IMR-90 (cell line): ENCODE results near the gene DHDH. TPM values are rescaled to one million over a fixed set of nuclear protein-coding genes. Genes with fewer than 3 reads are reported as not detected.

Source experiments
- ATAC-seq: fragments of 200-7000 bp; cut with Tn5 transposase; 2 replicates; pipeline ENCODE4 v1.9.1; 2020; ENCODE audit warnings: low read depth, mild to moderate bottlenecking, moderate library complexity
- BruUV-seq: library from RNA; stranded (reverse); fragments of 400-500 nt; replicated peaks from 2 replicates; lab custom pipeline; 2021; lab: Mats Ljungman, UMichigan
- CTCF ChIA-PET: fragments of 300-600 bp; formaldehyde crosslinking; extraction: SDS; loops from one replicate; lab custom pipeline; 2021; ENCODE audit warnings: antibody characterized with exemption; lab: Yijun Ruan, JAX
- POLR2A ChIA-PET: fragments of 300-600 bp; sonication (Branson Sonifier 250); formaldehyde crosslinking; loops from one replicate; lab custom pipeline; 2022; ENCODE audit warnings: antibody characterized with exemption; ENCODE audit not compliant: unreplicated experiment; lab: Charles Lee
- DNase-seq: peaks from one replicate; pipeline ENCODE4 v3.0.0; 2013
- H2AFZ ChIP-seq: replicated peaks from 2 replicates; pipeline ENCODE3; 2013; ENCODE audit warnings: low read length, mild to moderate bottlenecking; ENCODE audit not compliant: poor library complexity
- H2AK5ac ChIP-seq: 2 replicates; pipeline ENCODE4 v1.6.1; 2013; ENCODE audit warnings: low read depth, low read length, inconsistent platforms
- H2AK9ac ChIP-seq: replicated peaks from 2 replicates; pipeline ENCODE3; 2013; ENCODE audit warnings: mild to moderate bottlenecking, low read depth, low read length, moderate library complexity; ENCODE audit not compliant: poor library complexity
- H2BK120ac ChIP-seq: 2 replicates; pipeline ENCODE4 v1.6.1; 2013; ENCODE audit warnings: low read depth, low read length, inconsistent platforms
- H2BK15ac ChIP-seq: 3 replicates; pipeline ENCODE4 v1.6.1; 2013; ENCODE audit warnings: low read depth, low read length, inconsistent platforms
- H2BK20ac ChIP-seq: 2 replicates; pipeline ENCODE4 v1.6.1; 2013; ENCODE audit warnings: low read depth, mild to moderate bottlenecking, inconsistent platforms, low read length, moderate library complexity
- H2BK5ac ChIP-seq: 2 replicates; pipeline ENCODE4 v1.6.1; 2013; ENCODE audit warnings: mild to moderate bottlenecking, low read depth, low read length, inconsistent platforms; ENCODE audit not compliant: poor library complexity, severe bottlenecking
- H3K14ac ChIP-seq: replicated peaks from 2 replicates; pipeline ENCODE4 v1.6.1; 2013; ENCODE audit warnings: low read depth, low read length, inconsistent platforms
- H3K18ac ChIP-seq: 2 replicates; pipeline ENCODE4 v1.6.1; 2013; ENCODE audit warnings: low read depth, low read length, control low read depth
- H3K23ac ChIP-seq: 2 replicates; pipeline ENCODE4 v1.6.1; 2013; ENCODE audit warnings: low read depth, low read length, inconsistent platforms
- H3K27ac ChIP-seq: 2 replicates; pipeline ENCODE4 v1.5.1; 2013; ENCODE audit warnings: mild to moderate bottlenecking, control low read depth, low read length; ENCODE audit not compliant: insufficient read depth
- H3K27me3 ChIP-seq: 2 replicates; pipeline ENCODE4 v1.6.1; 2013; ENCODE audit warnings: low read length; ENCODE audit not compliant: control insufficient read depth, insufficient read depth
- H3K36me3 ChIP-seq: 2 replicates; pipeline ENCODE4 v1.6.1; 2013; ENCODE audit warnings: low read length, mixed read lengths; ENCODE audit not compliant: control insufficient read depth, insufficient read depth
- H3K4ac ChIP-seq: 2 replicates; pipeline ENCODE4 v1.6.1; 2013; ENCODE audit warnings: low read depth, low read length, inconsistent platforms
- H3K4me1 ChIP-seq: 2 replicates; pipeline ENCODE4 v1.6.1; 2013; ENCODE audit warnings: low read length, mixed read lengths; ENCODE audit not compliant: control insufficient read depth, insufficient read depth
- H3K4me2 ChIP-seq: 2 replicates; pipeline ENCODE4 v1.6.1; 2013; ENCODE audit warnings: low read depth, mild to moderate bottlenecking, control low read depth, low read length, moderate library complexity
- H3K4me3 ChIP-seq: 2 replicates; pipeline ENCODE4 v1.5.1; 2013; ENCODE audit warnings: low read depth, mild to moderate bottlenecking, control low read depth, low read length, moderate library complexity; ENCODE audit not compliant: insufficient read depth
- H3K56ac ChIP-seq: 2 replicates; pipeline ENCODE4 v1.6.1; 2013; ENCODE audit warnings: low read length, inconsistent platforms; ENCODE audit not compliant: insufficient read depth; ENCODE audit errors: extremely low read depth
- H3K79me1 ChIP-seq, 2 experiments: 2 replicates each; pipeline ENCODE4 v1.6.1; 2013; ENCODE audit warnings: low read length in 2 of 2, inconsistent platforms in 1 of 2, low read depth in 1 of 2
- H3K9ac ChIP-seq: 2 replicates; pipeline ENCODE4 v1.6.1; 2013; ENCODE audit warnings: low read depth, low read length, control low read depth
- H3K9me1 ChIP-seq: 2 replicates; pipeline ENCODE4 v1.6.1; 2013; ENCODE audit warnings: low read length, inconsistent platforms; ENCODE audit not compliant: insufficient read depth
- H3K9me3 ChIP-seq: 2 replicates; pipeline ENCODE4 v1.6.1; 2013; ENCODE audit warnings: low read length; ENCODE audit not compliant: control insufficient read depth, insufficient read depth
- H4K20me1 ChIP-seq: 2 replicates; pipeline ENCODE4 v1.6.1; 2013; ENCODE audit warnings: low read length, inconsistent platforms; ENCODE audit not compliant: insufficient read depth
- H4K5ac ChIP-seq: 2 replicates; pipeline ENCODE4 v1.6.1; 2013; ENCODE audit warnings: mild to moderate bottlenecking, low read depth, low read length, control low read depth
- H4K8ac ChIP-seq, 2 experiments: 2 replicates each; pipeline ENCODE4 v1.6.1; 2013; ENCODE audit warnings: low read depth in 2 of 2, low read length in 2 of 2, control low read depth in 1 of 2, inconsistent platforms in 1 of 2
- H4K91ac ChIP-seq: 2 replicates; pipeline ENCODE4 v1.6.1; 2013; ENCODE audit warnings: low read depth, low read length, inconsistent platforms; ENCODE audit not compliant: insufficient read depth
- BHLHE40 ChIP-seq: fragments of 150-350 bp; IDR thresholded peaks from 2 replicates; pipeline ENCODE4 v1.6.1; 2016; ENCODE audit warnings: mild to moderate bottlenecking, low read depth, low read length
- CEBPB ChIP-seq: IDR thresholded peaks from 2 replicates; pipeline ENCODE4 v1.6.1; 2012; ENCODE audit warnings: low read depth, low read length, improper control_type of control experiment
- CHD1 ChIP-seq: IDR thresholded peaks from 2 replicates; pipeline ENCODE4 v1.6.1; 2012; ENCODE audit warnings: low read depth, low read length, improper control_type of control experiment
- CTCF ChIP-seq: conservative IDR thresholded peaks from 2 replicates; pipeline ENCODE4 v1.5.1; 2012; ENCODE audit warnings: mild to moderate bottlenecking, low read depth, low read length, improper control_type of control experiment
- ELK1 ChIP-seq: fragments of 150-350 bp; IDR thresholded peaks from 2 replicates; pipeline ENCODE4 v1.6.1; 2016; ENCODE audit warnings: low read depth, mild to moderate bottlenecking, low read length, moderate library complexity, borderline replicate concordance
- FOS ChIP-seq: fragments of 150-350 bp; IDR thresholded peaks from 2 replicates; pipeline ENCODE4 v1.6.1; 2016; ENCODE audit warnings: low read depth, low read length
- MAFK ChIP-seq: IDR thresholded peaks from 2 replicates; pipeline ENCODE4 v1.6.1; 2012; ENCODE audit warnings: low read depth, low read length, improper control_type of control experiment
- MAZ ChIP-seq: IDR thresholded peaks from 2 replicates; pipeline ENCODE4 v1.6.1; 2012; ENCODE audit warnings: low read depth, mild to moderate bottlenecking, low read length, improper control_type of control experiment, moderate library complexity, borderline replicate concordance
- MXI1 ChIP-seq: IDR thresholded peaks from 2 replicates; pipeline ENCODE4 v1.6.1; 2012; ENCODE audit warnings: low read depth, mild to moderate bottlenecking, low read length, moderate library complexity, borderline replicate concordance
- NFE2L2 ChIP-seq: fragments of 150-350 bp; IDR thresholded peaks from 2 replicates; pipeline ENCODE4 v1.6.1; 2016; ENCODE audit warnings: low read depth, mild to moderate bottlenecking, low read length
- POLR2A ChIP-seq: IDR thresholded peaks from 2 replicates; pipeline ENCODE4 v1.6.1; 2012; ENCODE audit warnings: mild to moderate bottlenecking, low read depth, low read length
- RAD21 ChIP-seq: IDR thresholded peaks from 2 replicates; pipeline ENCODE4 v1.6.1; 2012; ENCODE audit warnings: low read length, improper control_type of control experiment
- RCOR1 ChIP-seq: IDR thresholded peaks from 2 replicates; pipeline ENCODE4 v1.6.1; 2012; ENCODE audit warnings: mild to moderate bottlenecking, low read length, improper control_type of control experiment; ENCODE audit not compliant: insufficient replicate concordance
- USF2 ChIP-seq: fragments of 150-350 bp; IDR thresholded peaks from 2 replicates; pipeline ENCODE4 v1.6.1; 2017; ENCODE audit warnings: mild to moderate bottlenecking, antibody characterized with exemption, low read length, low read depth
- WGBS, 2 experiments: methylation state at CpG; one replicate each; pipeline versions ENCODE4 v1.1.5 to v1.1.7; 2013; ENCODE audit warnings: missing lambda C conversion rate in 2 of 2; ENCODE audit not compliant: insufficient read length in 1 of 2; ENCODE audit errors: extremely low coverage in 2 of 2; 5-methylcytosine and 5-hydroxymethylcytosine counted together
- dilution Hi-C: fragments of 300-500 bp; cut with HindIII; formaldehyde crosslinking; loops from one replicate; pipeline ENCODE4 v1.14.3; 2018; ENCODE audit warnings: low sequenced_read_pairs; ENCODE audit not compliant: unreplicated experiment
- in situ Hi-C: fragments of 300-500 bp; cut with MboI; formaldehyde crosslinking; loops from 3 replicates; pipeline ENCODE4 v1.14.3; 2019; ENCODE audit warnings: low sequenced_read_pairs, inconsistent platforms, mixed read lengths
- intact Hi-C: fragments of 100-400 bp; cut with micrococcal nuclease; formaldehyde crosslinking; loops from 2 replicates; pipeline ENCODE4 v1.10.0; 2022
- polyA plus RNA-seq, 3 experiments: library from polyadenylated mRNA; depleted of rRNA; stranded (reverse); fragments of >200 nt; gene quantifications; 2 replicates each; pipeline ENCODE4 v1.2.3, GENCODE V29; 2012; ENCODE audit warnings: low replicate concordance in 1 of 3
- total RNA-seq: library from RNA; depleted of rRNA; stranded (reverse); fragments of >200 nt; gene quantifications from 2 replicates; pipeline ENCODE4 v1.2.3, GENCODE V29; 2012

The DHDH gene
- total and polyA plus RNA-seq, 2 of the 4 experiments (the other 2 are of a cell fraction): 0.36 to 0.53 TPM

GRCh38 chr19:48954595-48955307 is 21.3 kb downstream of the DHDH start, which contains the start of gene BAX:
BAX (plus strand) TSS chr19:48954875; CDS start chr19:48954929, 54 bp downstream.
- Histone ChIP-seq H4K8ac (peak within 1 kb of the TSS; percentile 98 to 99), H3K9ac (peak within 1 kb of the TSS; percentile 99), H3K36me3 (peaks cover 11% of the 10 kb centered on the region), H4K91ac (peak within 1 kb of the TSS; percentile 98), H3K4me3 (peak within 1 kb of the TSS; percentile 93), H2AK5ac (peak within 1 kb of the TSS; percentile 98), H2BK20ac (peak within 1 kb of the TSS; percentile 85; the same call in 1 of the 2 replicates), H3K4ac (peak within 1 kb of the TSS; percentile 100), H3K27ac (peak within 1 kb of the TSS; percentile 97), H3K14ac (peak within 1 kb of the TSS; percentile 100), H4K5ac (peak within 1 kb of the TSS; percentile 90), H2BK15ac (peak within 1 kb of the TSS; percentile 54; the same call in 2 of the 3 replicates), H2AFZ (peak within 1 kb of the TSS; percentile 90), H4K20me1 (0 out of 2 replicates have a peak, but pooled peaks cover 2% of the 10 kb centered on the region), H2BK5ac (peak within 1 kb of the TSS; percentile 97), H2BK120ac (peak within 1 kb of the TSS; percentile 99), H3K27me3 (no peaks in the 10 kb centered on the region), H3K4me1 (peaks cover 8% of the 10 kb centered on the region), H3K4me2 (peak within 1 kb of the TSS; percentile 98), H3K23ac (peak within 1 kb of the TSS; percentile 99), H3K9me1 (peaks cover 15% of the 10 kb centered on the region), H3K79me1 (peaks cover 19 to 42% of the 10 kb centered on the region in 2 experiments), H3K9me3 (no peaks in the 10 kb centered on the region), H3K56ac (peak within 1 kb of the TSS; percentile 99), H2AK9ac (peak within 1 kb of the TSS; percentile 100), H3K18ac (peak within 1 kb of the TSS; percentile 86)
- ChIA-PET POLR2A (interaction anchor here (0.7 to 1.3 kb wide), 2 partner anchors 9 to 11 kb away, joined by 4 to 6 read pairs; no protein-coding TSS in a partner anchor), CTCF (no interaction called here)
- BruUV-seq: no TSS peak
- intact Hi-C loops: loop anchor here (2.0 kb wide), 1 partner anchor 54 kb away; the partner anchor contains the start of gene NUCB1
- in situ Hi-C loops: no loop called here
- 2% methylated on average over 36 of the region's 71 CpGs; no CpG with 5 or more reads in 1 of the 2 experiments for WGBS, 2 experiments
- ATAC-seq (peak; percentile 93), DNase-seq (peak; percentile 93)
- dilution Hi-C loops: no loop called here
- no peak for TF ChIP-seq CTCF
- TF ChIP-seq ELK1: no peak
- TF ChIP-seq CEBPB: no peak
- peak; percentile 100 for TF ChIP-seq USF2
- peak; percentile 74; the same call in 1 of the 2 replicates for TF ChIP-seq MXI1
- TF ChIP-seq MAFK: no peak
- peak; percentile 53; the same call in 1 of the 2 replicates for TF ChIP-seq MAZ
- TF ChIP-seq RAD21: no peak; the same call in 1 of the 2 replicates
- peak; percentile 75; the same call in 1 of the 2 replicates for TF ChIP-seq CHD1
- peak; percentile 99 for TF ChIP-seq BHLHE40
- TF ChIP-seq NFE2L2: no peak
- peak; percentile 99 for TF ChIP-seq FOS
- TF ChIP-seq POLR2A: peak; percentile 73; the same call in 1 of the 2 replicates
- no peak for TF ChIP-seq RCOR1
